Rectal smooth muscle tissue (tissue), 1 donor: ENCODE measurements around the gene APP.

Experiments used
- H3K27ac ChIP-seq: one replicate; pipeline ENCODE4 v1.7.0; 2013; ENCODE audit warnings: low read depth, low read length, inconsistent platforms
- H3K27me3 ChIP-seq: one replicate; pipeline ENCODE4 v1.7.0; 2013; ENCODE audit warnings: low read length; ENCODE audit not compliant: control insufficient read depth, insufficient read depth
- H3K36me3 ChIP-seq: one replicate; pipeline ENCODE4 v1.7.0; 2013; ENCODE audit warnings: low read length; ENCODE audit not compliant: control insufficient read depth, insufficient read depth
- H3K4me1 ChIP-seq: one replicate; pipeline ENCODE4 v1.7.0; 2013; ENCODE audit warnings: low read length; ENCODE audit not compliant: control insufficient read depth, insufficient read depth
- H3K4me3 ChIP-seq: one replicate; pipeline ENCODE4 v1.7.0; 2013; ENCODE audit warnings: low read length
- H3K9ac ChIP-seq: one replicate; pipeline ENCODE4 v1.7.0; 2013; ENCODE audit warnings: low read length

The APP gene

DNA sequence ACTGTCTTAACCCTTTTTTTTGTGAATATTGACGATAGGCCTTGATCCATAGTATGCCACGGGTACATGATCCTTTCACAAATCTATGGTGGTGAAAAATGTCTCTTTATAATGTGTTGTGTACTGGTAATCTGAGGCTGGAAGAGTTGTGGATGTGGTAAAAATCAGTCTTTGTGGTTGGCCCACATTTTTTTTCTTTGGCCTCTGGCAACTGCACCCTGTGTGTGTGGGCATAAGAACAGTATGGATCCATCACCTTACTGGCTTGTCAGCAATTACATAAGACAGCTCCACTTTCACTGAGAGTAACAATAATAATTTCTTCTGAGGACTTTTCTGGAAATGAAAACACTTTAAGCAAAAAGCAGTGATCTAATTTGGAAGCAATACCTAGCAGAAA lies 334.2 kb downstream of the APP start:
- peaks cover 9% of the 10 kb centered on the region for H3K4me1 ChIP-seq
- H3K27ac ChIP-seq, result peak overlapping the region; percentile 83
- no peaks in the 10 kb centered on the region for H3K27me3 ChIP-seq
- no peaks in the 10 kb centered on the region for H3K36me3 ChIP-seq
- no peak overlapping the region for H3K4me3 ChIP-seq
- no peak overlapping the region for H3K9ac ChIP-seq

GRCh38 chr21:25834381-25834780 lies 336.2 kb downstream of the APP start:
- H3K4me1 ChIP-seq, result peaks cover 9% of the 10 kb centered on the region
- H3K27me3 ChIP-seq, result no peaks in the 10 kb centered on the region
- H3K4me3 ChIP-seq, result no peak overlapping the region
- no peaks in the 10 kb centered on the region for H3K36me3 ChIP-seq
- H3K27ac ChIP-seq, result no peak overlapping the region
- no peak overlapping the region for H3K9ac ChIP-seq

DNA sequence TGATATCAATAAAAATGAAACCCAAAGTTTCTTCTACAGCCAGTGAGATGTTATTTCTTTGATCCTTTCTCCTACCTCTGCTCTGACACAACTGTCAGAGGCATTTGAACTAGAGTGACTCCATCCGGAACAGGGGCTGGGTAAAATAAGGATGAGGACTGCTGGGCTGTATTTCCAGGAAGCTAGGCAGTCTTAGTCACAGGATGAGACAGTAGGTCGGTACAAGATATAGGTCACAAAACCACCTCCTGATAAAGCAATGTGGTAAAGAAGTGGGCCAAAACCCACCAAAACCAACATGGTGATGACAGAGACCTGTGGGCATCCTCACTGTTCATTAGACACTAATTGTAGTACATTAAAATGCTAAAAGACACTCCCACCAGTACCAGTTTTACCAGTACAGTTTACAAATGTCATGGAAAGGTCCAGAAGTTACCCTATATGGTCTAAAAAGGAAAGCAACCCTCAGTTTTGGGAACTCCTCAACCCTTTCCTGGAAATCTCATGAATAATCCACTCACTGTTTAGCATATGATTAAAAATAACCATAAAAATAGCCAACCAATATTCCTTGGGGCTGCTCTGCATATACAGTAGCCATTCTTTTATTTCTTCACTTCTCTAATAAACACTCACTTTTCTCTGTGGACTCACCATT lies 339.1 kb downstream of the APP start:
- Histone ChIP-seq H3K4me1 (no peaks in the 10 kb centered on the region), H3K9ac (no peak overlapping the region), H3K4me3 (no peak overlapping the region), H3K27me3 (no peaks in the 10 kb centered on the region), H3K27ac (no peak overlapping the region), H3K36me3 (no peaks in the 10 kb centered on the region)
